Esophagus muscularis mucosa (tissue), 3 donors: ENCODE measurements around the gene HEATR5A.

Experiments used
- CTCF ChIP-seq, 3 experiments: fragments of 200-600 bp in 2 of 3; fragments of 450-650 bp in 1 of 3; sonication (generic) in 2 of 3; IDR thresholded peaks; one replicate each; pipeline ENCODE4 v1.5.1; 2017 to 2019; ENCODE audit warnings: antibody characterized with exemption in 3 of 3, mild to moderate bottlenecking in 2 of 3, moderate library complexity in 1 of 3
- POLR2A ChIP-seq: fragments of 450-650 bp; IDR thresholded peaks from one replicate; pipeline ENCODE4 v1.6.1; 2017; ENCODE audit warnings: antibody characterized with exemption, moderate library complexity, mild to moderate bottlenecking, low read depth
- POLR2AphosphoS5 ChIP-seq, 2 donors: sonication (generic); formaldehyde crosslinking; IDR thresholded peaks; one replicate each; pipeline ENCODE4 v1.6.1; 2017; ENCODE audit warnings: antibody characterized with exemption in 2 of 2

- TF ChIP-seq CTCF (IDR thresholded peaks at IDR 0.05) (no peak), POLR2A (no peak), POLR2AphosphoS5 (IDR thresholded peaks at IDR 0.05) (no peak)
These were observed 9.4 kb upstream of the HEATR5A start for GRCh38 chr14:31429791-31430190.
